Loucy (cell line): ENCODE data around the gene TIMP1.

Experiments
- H2AFZ ChIP-seq: fragments of 200-600 bp; sonication (generic); 2 replicates; pipeline ENCODE4 v1.6.0; 2016; ENCODE audit warnings: antibody characterized with exemption, mild to moderate bottlenecking, low read length, moderate library complexity
- H3F3A ChIP-seq: fragments of 200-600 bp; 2 replicates; pipeline ENCODE4 v1.6.0; 2016; ENCODE audit warnings: antibody characterized with exemption, low read depth, mild to moderate bottlenecking
- H3K27me3 ChIP-seq: fragments of 200-600 bp; sonication (generic); 2 replicates; pipeline ENCODE4 v1.6.1; 2014; ENCODE audit warnings: low read length, mild to moderate bottlenecking; ENCODE audit not compliant: insufficient read depth, poor library complexity, severe bottlenecking
- H3K36me3 ChIP-seq: fragments of 200-600 bp; sonication (generic); 2 replicates; pipeline ENCODE4 v1.6.1; 2016; ENCODE audit warnings: low read length; ENCODE audit not compliant: insufficient read depth
- H3K4me1 ChIP-seq: fragments of 200-600 bp; sonication (generic); 2 replicates; pipeline ENCODE4 v1.5.1; 2014; ENCODE audit warnings: low read length, mild to moderate bottlenecking; ENCODE audit not compliant: insufficient read depth, poor library complexity, severe bottlenecking
- H3K4me2 ChIP-seq: fragments of 200-600 bp; sonication (generic); 2 replicates; pipeline ENCODE4 v1.6.0; 2014; ENCODE audit warnings: antibody characterized with exemption, low read length, low read depth, mild to moderate bottlenecking; ENCODE audit not compliant: poor library complexity, severe bottlenecking
- H3K4me3 ChIP-seq: fragments of 200-600 bp; sonication (generic); 2 replicates; pipeline ENCODE4 v1.5.1; 2014; ENCODE audit warnings: low read length, mild to moderate bottlenecking, mixed read lengths; ENCODE audit not compliant: poor library complexity, severe bottlenecking
- H3K79me2 ChIP-seq: fragments of 200-600 bp; sonication (generic); 2 replicates; pipeline ENCODE4 v1.6.1; 2014; ENCODE audit warnings: low read length; ENCODE audit not compliant: insufficient read depth
- H3K9ac ChIP-seq: fragments of 200-600 bp; sonication (generic); 2 replicates; pipeline ENCODE4 v1.6.0; 2014; ENCODE audit warnings: mild to moderate bottlenecking, low read depth, low read length, moderate library complexity; ENCODE audit not compliant: poor library complexity, severe bottlenecking
- H3K9me2 ChIP-seq: fragments of 200-600 bp; sonication (generic); replicated peaks from 2 replicates; pipeline ENCODE4 v1.6.1; 2016; ENCODE audit warnings: low read depth, low read length, mixed read lengths
- H3K9me3 ChIP-seq: fragments of 200-600 bp; sonication (generic); 2 replicates; pipeline ENCODE4 v1.6.1; 2014; ENCODE audit warnings: mild to moderate bottlenecking, antibody characterized with exemption, low read length, low read depth; ENCODE audit not compliant: insufficient read depth
- H4K20me1 ChIP-seq: fragments of 200-600 bp; sonication (generic); 2 replicates; pipeline ENCODE4 v1.6.0; 2014; ENCODE audit warnings: antibody characterized with exemption, low read length, mild to moderate bottlenecking; ENCODE audit not compliant: insufficient read depth, poor library complexity, severe bottlenecking
- CTCF ChIP-seq: fragments of 200-600 bp; sonication (generic); conservative IDR thresholded peaks from 2 replicates; pipeline ENCODE4 v1.5.1; 2014; ENCODE audit warnings: mild to moderate bottlenecking, antibody characterized with exemption, low read length
- EZH2phosphoT487 ChIP-seq: fragments of 200-600 bp; IDR thresholded peaks from 2 replicates; pipeline ENCODE4 v1.6.1; 2018; ENCODE audit warnings: antibody characterized with exemption, mild to moderate bottlenecking, moderate library complexity, borderline replicate concordance

The TIMP1 gene

GRCh38 chrX:47560179-47560933 lies 21.9 kb upstream of the TIMP1 start:
- peaks cover 12% of the 10 kb centered on the region for H4K20me1 ChIP-seq
- no peak overlapping the region for H2AFZ ChIP-seq
- no peaks in the 10 kb centered on the region for H3K27me3 ChIP-seq
- no peaks in the 10 kb centered on the region for H3K9me3 ChIP-seq
- H3K4me3 ChIP-seq = peak overlapping the region; percentile 95
- no peak for TF ChIP-seq EZH2phosphoT487
- no peak for TF ChIP-seq CTCF
- no peaks in the 10 kb centered on the region for H3F3A ChIP-seq
- peaks cover 34% of the 10 kb centered on the region for H3K79me2 ChIP-seq
- H3K9ac ChIP-seq = peak overlapping the region; percentile 84
- peak overlapping the region; percentile 66 for H3K4me2 ChIP-seq
- H3K36me3 ChIP-seq = peaks cover 8% of the 10 kb centered on the region; the same call in 1 of the 2 replicates
- H3K9me2 ChIP-seq = no peaks in the 10 kb centered on the region
- H3K4me1 ChIP-seq = peaks cover 22% of the 10 kb centered on the region

GRCh38 chrX:47560934-47561658 lies 21.1 kb upstream of the TIMP1 start, which contains the start of gene ARAF:
TSS of gene ARAF (plus strand) at chrX:47561205. CDS start at chrX:47562968, 1,763 bp downstream.
- peak within 1 kb of the TSS; percentile 93 for H2AFZ ChIP-seq
- H3K9me2 ChIP-seq = no peaks in the 10 kb centered on the region

GRCh38 chrX:47561659-47562151 lies 20.5 kb upstream of the TIMP1 start:
- no peaks in the 10 kb centered on the region for H3K27me3 ChIP-seq
- H3K4me1 ChIP-seq = peaks cover 13% of the 10 kb centered on the region
- TF ChIP-seq EZH2phosphoT487 (no peak), CTCF (no peak)
- no peaks in the 10 kb centered on the region for H3F3A ChIP-seq
- peak overlapping the region; percentile 95 for H3K4me3 ChIP-seq
- peak overlapping the region; percentile 84 for H3K4me2 ChIP-seq
- H3K9me2 ChIP-seq = no peaks in the 10 kb centered on the region
- no peak overlapping the region for H2AFZ ChIP-seq
- H3K9me3 ChIP-seq = no peaks in the 10 kb centered on the region
- peaks cover 34% of the 10 kb centered on the region for H3K79me2 ChIP-seq
- peaks cover 8% of the 10 kb centered on the region; the same call in 1 of the 2 replicates for H3K36me3 ChIP-seq
- H3K9ac ChIP-seq = peak overlapping the region; percentile 84
- H4K20me1 ChIP-seq = peaks cover 12% of the 10 kb centered on the region

More at GRCh38 chrX:47560934-47561658, 21.1 kb upstream of the TIMP1 start, which contains the start of gene ARAF:
- Histone ChIP-seq H3K4me2 (peak within 1 kb of the TSS; percentile 84), H3K4me3 (peak within 1 kb of the TSS; percentile 95), H3K79me2 (peaks cover 34% of the 10 kb centered on the region), H3K27me3 (no peaks in the 10 kb centered on the region), H3F3A (no peaks in the 10 kb centered on the region), H3K4me1 (peaks cover 17% of the 10 kb centered on the region), H3K9ac (peak within 1 kb of the TSS; percentile 84), H3K9me3 (no peaks in the 10 kb centered on the region), H3K36me3 (peaks cover 8% of the 10 kb centered on the region; the same call in 1 of the 2 replicates), H4K20me1 (peaks cover 12% of the 10 kb centered on the region)
- TF ChIP-seq CTCF (no peak), EZH2phosphoT487 (no peak)
